ENCODE data around the gene CRMP1.
A peak's percentile ranks its signal among the peaks of the same experiment; 100 is the strongest.

Gene CRMP1

GRCh38 chr4:5810151-5810550, 82.7 kb downstream of the CRMP1 start:
- no peak overlapping the region for H3K4me3 Mint-ChIP-seq
- H3K9me3 Mint-ChIP-seq: no peaks in the 10 kb centered on the region
- H3K4me1 Mint-ChIP-seq: peaks cover 17% of the 10 kb centered on the region
- DNase-seq: no peak
- no peak overlapping the region for H3K27ac Mint-ChIP-seq
- H3K27me3 Mint-ChIP-seq (ENCODE audit: low read depth, poor library complexity): no peaks in the 10 kb centered on the region
- TF ChIP-seq, protein P1, sequence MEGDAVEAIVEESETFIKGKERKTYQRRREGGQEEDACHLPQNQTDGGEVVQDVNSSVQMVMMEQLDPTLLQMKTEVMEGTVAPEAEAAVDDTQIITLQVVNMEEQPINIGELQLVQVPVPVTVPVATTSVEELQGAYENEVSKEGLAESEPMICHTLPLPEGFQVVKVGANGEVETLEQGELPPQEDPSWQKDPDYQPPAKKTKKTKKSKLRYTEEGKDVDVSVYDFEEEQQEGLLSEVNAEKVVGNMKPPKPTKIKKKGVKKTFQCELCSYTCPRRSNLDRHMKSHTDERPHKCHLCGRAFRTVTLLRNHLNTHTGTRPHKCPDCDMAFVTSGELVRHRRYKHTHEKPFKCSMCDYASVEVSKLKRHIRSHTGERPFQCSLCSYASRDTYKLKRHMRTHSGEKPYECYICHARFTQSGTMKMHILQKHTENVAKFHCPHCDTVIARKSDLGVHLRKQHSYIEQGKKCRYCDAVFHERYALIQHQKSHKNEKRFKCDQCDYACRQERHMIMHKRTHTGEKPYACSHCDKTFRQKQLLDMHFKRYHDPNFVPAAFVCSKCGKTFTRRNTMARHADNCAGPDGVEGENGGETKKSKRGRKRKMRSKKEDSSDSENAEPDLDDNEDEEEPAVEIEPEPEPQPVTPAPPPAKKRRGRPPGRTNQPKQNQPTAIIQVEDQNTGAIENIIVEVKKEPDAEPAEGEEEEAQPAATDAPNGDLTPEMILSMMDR (IDR thresholded peaks at IDR 0.05): no peak
- H3K36me3 Mint-ChIP-seq (ENCODE audit: low read depth): peaks cover 57% of the 10 kb centered on the region

DNA sequence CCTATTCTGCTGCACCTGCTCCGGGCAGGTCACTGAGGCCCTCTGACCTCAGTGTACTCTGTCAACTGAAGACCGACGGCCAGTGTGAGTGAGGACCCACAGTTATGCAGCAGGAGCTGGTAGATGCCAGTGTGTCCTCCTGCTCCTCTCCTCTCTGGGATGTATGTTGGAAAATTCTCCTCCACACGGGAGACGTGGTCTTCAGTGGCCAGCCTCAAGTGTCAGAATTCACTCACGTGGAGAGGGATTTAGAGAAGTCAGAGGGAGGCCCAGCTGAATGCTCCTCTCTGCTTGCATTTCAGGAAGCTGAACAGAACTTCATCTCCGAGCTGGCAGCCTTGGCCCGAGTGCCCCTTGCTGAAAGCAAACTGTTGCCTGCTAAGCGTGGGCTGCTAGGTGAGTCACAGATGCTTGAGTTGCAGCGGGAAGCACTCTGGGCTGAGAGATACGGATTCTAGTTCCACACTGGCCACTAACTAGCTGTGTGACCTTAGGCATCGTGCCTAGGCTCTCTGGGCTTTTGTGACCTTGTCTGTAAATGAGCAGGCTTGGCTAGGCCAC, 83.6 kb downstream of the CRMP1 start:
- DNase-seq: no peak
- Mint-ChIP-seq H3K27ac (no peak overlapping the region), H3K9me3 (no peaks in the 10 kb centered on the region), H3K36me3 (ENCODE audit: low read depth) (peaks cover 57% of the 10 kb centered on the region), H3K4me1 (peaks cover 13% of the 10 kb centered on the region), H3K27me3 (ENCODE audit: low read depth, poor library complexity) (no peaks in the 10 kb centered on the region), H3K4me3 (no peak overlapping the region)
- TF ChIP-seq, protein P1 (IDR thresholded peaks at IDR 0.05): no peak

DNA sequence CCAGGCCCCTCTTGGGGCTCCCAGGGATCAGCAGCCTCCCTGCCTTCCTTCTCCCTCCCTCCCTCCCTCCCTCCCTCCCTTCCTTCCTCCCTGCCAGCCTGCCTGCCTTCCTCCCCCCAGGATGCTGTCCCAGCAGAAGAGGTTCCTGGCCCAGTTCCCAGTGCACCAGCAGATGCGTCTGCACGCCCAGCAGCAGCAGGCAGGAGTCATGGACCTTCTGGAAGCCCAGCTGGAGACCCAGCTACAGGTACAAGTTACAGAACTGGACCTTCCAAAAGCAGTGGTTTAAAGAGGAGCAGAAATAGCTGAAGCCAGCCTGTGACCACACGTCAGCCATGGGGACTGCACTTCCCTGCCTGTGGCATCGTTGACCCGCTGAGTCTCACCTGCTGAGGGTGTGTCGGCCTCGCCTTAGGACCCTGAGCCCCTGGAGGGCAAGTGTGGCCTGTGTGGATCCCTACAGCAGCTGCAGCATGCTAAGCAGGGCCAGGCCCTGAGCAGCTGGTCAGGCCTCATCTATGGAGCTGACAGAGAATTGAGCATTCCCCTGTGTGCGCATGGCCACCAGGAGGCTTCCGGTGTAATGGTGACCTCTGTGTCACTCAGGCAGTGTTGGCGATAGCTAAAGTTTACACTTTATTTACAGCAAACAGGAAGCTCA, 84.7 kb downstream of the CRMP1 start:
- no peaks in the 10 kb centered on the region for H3K9me3 Mint-ChIP-seq
- H3K27ac Mint-ChIP-seq: peak overlapping the region; percentile 80
- no peak for DNase-seq
- no peaks in the 10 kb centered on the region for H3K27me3 Mint-ChIP-seq (ENCODE audit: low read depth, poor library complexity)
- peaks cover 60% of the 10 kb centered on the region for H3K36me3 Mint-ChIP-seq (ENCODE audit: low read depth)
- H3K4me1 Mint-ChIP-seq: peaks cover 13% of the 10 kb centered on the region
- TF ChIP-seq, protein P1 (IDR thresholded peaks at IDR 0.05): no peak
- no peak overlapping the region for H3K4me3 Mint-ChIP-seq

- no peak for DNase-seq
- H3K27ac Mint-ChIP-seq: no peak overlapping the region
- H3K4me3 Mint-ChIP-seq: no peak overlapping the region
- peaks cover 3% of the 10 kb centered on the region for H3K9me3 Mint-ChIP-seq
- no peaks in the 10 kb centered on the region for H3K27me3 Mint-ChIP-seq (ENCODE audit: low read depth, poor library complexity)
- TF ChIP-seq, protein P1 (IDR thresholded peaks at IDR 0.05): no peak
- H3K4me1 Mint-ChIP-seq: peaks cover 13% of the 10 kb centered on the region
- H3K36me3 Mint-ChIP-seq (ENCODE audit: low read depth): peaks cover 51% of the 10 kb centered on the region
Measured at GRCh38 chr4:5805270-5805669, 87.6 kb downstream of the CRMP1 start.

GRCh38 chr4:5804656-5805055, 88.2 kb downstream of the CRMP1 start:
- TF ChIP-seq, protein P1 (IDR thresholded peaks at IDR 0.05): no peak
- H3K4me1 Mint-ChIP-seq: peaks cover 13% of the 10 kb centered on the region
- H3K4me3 Mint-ChIP-seq: no peak overlapping the region
- no peak for DNase-seq
- no peaks in the 10 kb centered on the region for H3K27me3 Mint-ChIP-seq (ENCODE audit: low read depth, poor library complexity)
- peaks cover 47% of the 10 kb centered on the region for H3K36me3 Mint-ChIP-seq (ENCODE audit: low read depth)
- peaks cover 3% of the 10 kb centered on the region for H3K9me3 Mint-ChIP-seq
- no peak overlapping the region for H3K27ac Mint-ChIP-seq

DNA sequence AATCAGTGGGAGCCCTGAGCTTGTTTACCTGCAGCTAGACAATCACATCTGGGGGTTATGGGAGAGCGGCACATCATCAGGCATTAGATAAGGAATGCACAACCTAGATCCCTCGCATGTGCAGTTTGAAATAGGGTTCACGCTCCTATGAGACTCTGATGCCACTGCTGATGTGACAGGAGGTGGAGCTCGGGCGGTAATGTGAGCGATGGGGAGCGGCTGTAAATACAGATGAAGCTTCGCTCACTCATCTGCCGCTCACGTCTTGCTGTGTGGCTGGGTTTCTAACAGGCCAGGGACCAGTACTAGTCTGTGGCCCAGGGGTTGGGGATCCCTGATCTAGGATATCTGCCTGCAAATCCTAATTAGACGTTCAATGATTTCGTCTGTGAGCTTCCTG, 90.3 kb downstream of the CRMP1 start:
- no peak for DNase-seq
- Mint-ChIP-seq H3K36me3 (ENCODE audit: low read depth) (peaks cover 39% of the 10 kb centered on the region), H3K27ac (no peak overlapping the region), H3K4me3 (no peak overlapping the region), H3K9me3 (peaks cover 3% of the 10 kb centered on the region), H3K4me1 (peaks cover 8% of the 10 kb centered on the region), H3K27me3 (ENCODE audit: low read depth, poor library complexity) (no peaks in the 10 kb centered on the region)
- TF ChIP-seq, protein P1 (IDR thresholded peaks at IDR 0.05): no peak

Data from nephron progenitor cell (in vitro differentiated cells).